NCI-H446 (cell line): ENCODE measurements around the gene FUBP3.

ENCODE experiments used
- DNase-seq, 2 experiments: peaks; one replicate each; lab custom pipeline; 2025; lab: John Stamatoyannopoulos, UW

The FUBP3 gene

GRCh38 chr9:130634191-130634768 lies 54.9 kb downstream of the FUBP3 start:
- DNase-seq, result no peak

DNA sequence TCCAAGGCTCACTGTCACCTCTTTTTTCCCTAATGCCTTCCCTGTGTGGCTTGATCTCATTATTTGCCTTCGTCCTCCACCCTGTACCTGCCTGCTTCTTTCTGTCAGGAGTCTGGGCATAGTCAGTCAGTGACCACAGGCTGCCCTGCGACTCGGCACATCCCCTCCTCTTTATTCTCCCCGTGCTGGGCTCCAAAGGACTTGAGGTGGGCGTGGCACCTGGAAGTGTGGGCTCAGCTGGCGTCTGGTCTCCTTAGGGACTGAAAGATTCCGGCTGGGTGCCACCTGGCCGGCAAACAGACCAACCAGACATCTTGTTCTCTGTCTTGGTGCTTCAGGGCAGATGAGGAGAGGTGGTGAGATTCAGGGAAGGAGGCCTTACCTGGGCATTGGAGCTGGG lies 55.4 kb downstream of the FUBP3 start:
- no peak for DNase-seq

GRCh38 chr9:130635306-130635705 lies 55.9 kb downstream of the FUBP3 start:
- no peak for DNase-seq

- DNase-seq, result no peak
These were observed 56.6 kb downstream of the FUBP3 start for GRCh38 chr9:130635721-130636647.

DNA sequence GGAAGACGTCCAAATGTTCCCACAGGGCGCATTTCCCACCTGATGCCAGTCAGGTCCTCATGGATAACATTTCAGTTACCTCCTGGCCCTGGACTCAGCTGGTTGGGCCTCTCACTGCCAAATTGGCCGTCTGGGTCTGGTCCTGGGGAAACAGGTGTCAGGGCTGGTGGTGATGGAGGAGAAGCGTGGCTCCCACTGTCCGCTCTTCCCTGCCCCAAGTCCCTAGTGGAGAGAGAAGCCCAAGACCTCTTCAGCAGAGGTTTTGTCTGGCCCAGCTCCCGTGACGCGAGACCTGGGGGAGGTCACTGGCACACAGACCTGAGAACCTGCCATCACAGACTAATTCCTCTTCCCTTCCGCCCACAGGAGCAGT lies 57.3 kb downstream of the FUBP3 start:
- no peak for DNase-seq

GRCh38 chr9:130638284-130639123 lies 59.1 kb downstream of the FUBP3 start:
- DNase-seq, result no peak

DNA sequence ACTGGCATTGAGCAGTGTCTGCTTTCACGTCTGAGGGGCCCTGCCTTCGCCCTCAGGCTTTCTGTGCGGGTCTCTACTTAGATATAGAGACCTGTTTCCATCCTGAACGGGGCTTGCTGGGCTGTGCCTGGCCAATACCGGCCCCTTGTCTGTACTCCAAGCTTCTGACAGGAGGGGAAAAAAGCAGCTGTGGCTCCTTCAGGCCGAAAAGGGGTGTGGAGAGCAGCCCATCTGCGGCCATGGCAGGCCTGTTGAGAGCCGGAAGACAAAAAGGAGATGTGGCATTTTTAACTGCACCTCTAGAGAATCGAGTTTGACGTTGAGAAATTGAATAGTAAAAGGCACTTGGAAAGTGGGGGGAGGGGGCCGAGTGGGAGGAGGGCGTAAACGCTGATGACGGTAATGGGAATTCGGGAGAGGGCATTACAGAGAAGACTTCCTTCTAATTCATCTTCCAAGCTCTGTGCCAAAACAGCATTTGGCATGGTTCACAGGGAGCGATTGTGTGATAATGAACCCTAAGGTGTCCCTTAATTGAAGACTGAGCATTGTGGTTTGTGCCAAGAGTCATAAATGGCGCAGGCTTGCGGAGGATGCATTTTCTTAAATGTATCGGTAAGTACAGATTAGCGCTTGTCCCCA lies 59.9 kb downstream of the FUBP3 start:
- no peak for DNase-seq

- DNase-seq, result no peak
These were observed 60.6 kb downstream of the FUBP3 start for GRCh38 chr9:130639866-130640555.

GRCh38 chr9:130640681-130641080 lies 61.3 kb downstream of the FUBP3 start:
- DNase-seq, result no peak

- DNase-seq, result no peak
These were observed 63.5 kb downstream of the FUBP3 start for GRCh38 chr9:130642926-130643325.

GRCh38 chr9:130651221-130651620 lies 71.8 kb downstream of the FUBP3 start:
- no peak for DNase-seq

- no peak for DNase-seq
These were observed 72.4 kb downstream of the FUBP3 start for GRCh38 chr9:130651752-130652151.

- no peak for DNase-seq
These were observed 75.5 kb downstream of the FUBP3 start for GRCh38 chr9:130654879-130655278.

GRCh38 chr9:130658893-130659698 lies 79.7 kb downstream of the FUBP3 start:
- no peak for DNase-seq

DNA sequence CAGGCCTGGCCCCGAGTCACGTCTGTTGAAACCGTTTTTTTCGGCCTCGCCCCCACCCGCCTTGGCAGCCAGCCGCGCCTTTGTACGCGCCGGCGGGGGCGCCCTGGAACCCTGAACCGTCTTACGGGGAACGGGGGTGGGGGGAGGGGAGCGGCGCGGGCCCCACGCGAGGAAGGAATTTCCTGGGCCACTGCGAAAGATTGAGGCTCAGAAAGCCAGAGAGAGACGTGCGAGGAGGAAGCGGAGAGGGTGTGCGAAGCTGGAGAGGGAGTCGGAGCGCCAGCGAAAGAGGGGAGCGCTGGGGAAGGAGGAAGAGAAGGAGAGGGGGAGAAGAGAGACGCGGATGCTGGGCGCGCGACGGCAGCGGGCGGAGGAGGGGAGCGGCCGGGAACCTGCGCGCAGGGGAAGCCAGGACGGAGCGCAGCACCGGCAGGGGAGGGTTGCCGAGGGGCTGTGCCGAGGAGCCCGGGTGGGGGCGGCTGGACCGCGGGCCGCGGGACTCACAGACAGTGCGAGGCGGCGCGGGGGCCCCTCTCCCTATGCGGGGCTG lies 80.4 kb downstream of the FUBP3 start:
- no peak for DNase-seq

DNA sequence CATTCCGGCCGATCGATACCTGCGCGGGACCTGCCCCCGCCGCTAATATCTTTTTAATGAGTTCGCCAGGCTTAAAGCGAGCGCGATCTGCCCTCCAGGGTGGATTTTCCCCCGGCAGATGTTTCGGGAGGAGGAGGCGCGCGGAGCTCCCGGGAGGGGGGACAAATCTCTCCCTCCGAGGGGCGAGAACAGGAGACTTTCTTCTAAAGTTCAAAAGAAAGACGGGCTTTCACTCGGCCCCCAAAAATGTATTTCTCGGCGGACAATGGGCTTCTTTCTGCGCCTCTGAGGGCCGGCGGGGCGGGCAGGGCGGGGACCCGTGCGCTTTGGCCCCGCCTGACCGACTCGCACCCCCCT lies 80.9 kb downstream of the FUBP3 start:
- DNase-seq, result no peak

GRCh38 chr9:130660683-130661450 lies 81.5 kb downstream of the FUBP3 start:
- no peak for DNase-seq

DNA sequence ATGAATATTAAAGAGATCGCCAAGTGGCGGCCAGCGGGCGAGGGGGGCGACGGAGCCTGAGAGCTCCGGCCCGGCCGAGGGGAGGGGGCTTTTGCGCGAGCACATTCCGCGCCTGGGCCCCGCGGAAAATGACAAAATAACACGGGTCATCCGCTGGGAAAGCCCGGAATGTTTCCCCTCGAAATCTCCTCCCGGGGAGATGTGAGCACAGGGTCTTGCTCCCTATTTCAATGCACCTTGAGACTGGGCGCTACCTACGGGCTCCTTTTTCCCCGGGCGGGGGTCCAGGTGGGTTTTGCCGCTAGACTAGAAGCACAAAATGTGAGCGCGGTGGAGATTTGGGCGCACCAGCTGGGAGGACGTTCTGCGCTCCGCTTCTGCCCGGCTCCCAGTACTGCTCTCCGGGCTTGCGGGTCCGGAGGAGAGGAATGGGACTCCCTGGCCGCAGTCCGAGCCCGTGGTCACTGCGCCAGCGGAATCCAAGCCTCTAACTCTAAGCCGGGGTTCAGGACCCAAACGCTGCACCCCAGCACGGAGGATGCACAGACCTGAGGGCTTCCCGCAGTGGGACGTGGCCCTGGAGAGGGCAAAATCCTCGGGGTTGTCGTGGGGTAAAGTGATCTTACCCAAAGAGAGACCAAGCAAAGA lies 82.2 kb downstream of the FUBP3 start:
- no peak for DNase-seq
